Progenitor cell of endocrine pancreas (in vitro differentiated cells): ENCODE data around the gene PALLD. TPM values are rescaled to one million over a fixed set of nuclear protein-coding genes. Genes with fewer than 3 reads are reported as not detected.
"Not testable (repeated sequence)": the region's sequence is repeated elsewhere in the genome, so short reads cannot be mapped to it uniquely, and the experiment has no call there.

Source experiments
- DNase-seq: peaks from one replicate; pipeline ENCODE4 v3.0.0; 2021; ENCODE audit warnings: low spot score; ENCODE audit not compliant: unreplicated experiment
- H3K27ac Mint-ChIP-seq: 2 replicates; pipeline ENCODE4 v1.8.0; 2021; ENCODE audit warnings: mild to moderate bottlenecking, moderate library complexity, mixed read lengths
- H3K27me3 Mint-ChIP-seq: 2 replicates; pipeline ENCODE4 v1.8.0; 2021; ENCODE audit warnings: mixed read lengths
- H3K36me3 Mint-ChIP-seq: 2 replicates; pipeline ENCODE4 v1.8.0; 2022; ENCODE audit warnings: mixed read lengths; ENCODE audit not compliant: insufficient read depth
- H3K4me1 Mint-ChIP-seq: 2 replicates; pipeline ENCODE4 v1.8.0; 2021; ENCODE audit warnings: low read depth, mixed read lengths
- H3K4me3 Mint-ChIP-seq: 2 replicates; pipeline ENCODE4 v1.8.0; 2021; ENCODE audit warnings: low read depth, mild to moderate bottlenecking, moderate library complexity, mixed read lengths
- H3K9me3 Mint-ChIP-seq: 2 replicates; pipeline ENCODE4 v1.8.0; 2021; ENCODE audit warnings: low read depth, mixed read lengths
- CTCF ChIP-seq: fragments of 200-600 bp; sonication (generic); IDR thresholded peaks from one replicate; pipeline ENCODE4 v1.5.0; 2021; ENCODE audit warnings: antibody characterized with exemption, mild to moderate bottlenecking; ENCODE audit not compliant: unreplicated experiment
- total RNA-seq: library from RNA; stranded (reverse); gene quantifications from 2 replicates; pipeline ENCODE4 v1.2.1, GENCODE V29; 2021

Gene PALLD
- total RNA-seq, 1 donor from 2014 or later, result 43.2 TPM

GRCh38 chr4:168723569-168723968 lies 226.7 kb downstream of the PALLD start:
- Mint-ChIP-seq H3K27me3 (peaks cover 13% of the 10 kb centered on the region), H3K27ac (no peak overlapping the region), H3K4me1 (no peaks in the 10 kb centered on the region), H3K9me3 (peaks cover 8% of the 10 kb centered on the region), H3K36me3 (peaks cover 9% of the 10 kb centered on the region), H3K4me3 (no peak overlapping the region)
- DNase-seq, result no peak
- TF ChIP-seq CTCF, result no peak

- Mint-ChIP-seq H3K27ac (no peak overlapping the region), H3K4me3 (no peak overlapping the region), H3K36me3 (peaks cover 9% of the 10 kb centered on the region), H3K27me3 (peaks cover 13% of the 10 kb centered on the region), H3K4me1 (no peaks in the 10 kb centered on the region), H3K9me3 (peaks cover 8% of the 10 kb centered on the region)
- DNase-seq, result no peak
- no peak for TF ChIP-seq CTCF
These were observed 227.4 kb downstream of the PALLD start for GRCh38 chr4:168724243-168724642.

- Mint-ChIP-seq H3K36me3 (peaks cover 9% of the 10 kb centered on the region), H3K4me3 (no peak overlapping the region), H3K9me3 (peaks cover 5% of the 10 kb centered on the region), H3K4me1 (no peaks in the 10 kb centered on the region), H3K27me3 (peaks cover 13% of the 10 kb centered on the region), H3K27ac (no peak overlapping the region)
- TF ChIP-seq CTCF, result no peak
- no peak for DNase-seq
These were observed 228.0 kb downstream of the PALLD start for GRCh38 chr4:168724686-168725411.

- H3K36me3 Mint-ChIP-seq, result peaks cover 9% of the 10 kb centered on the region
- H3K27me3 Mint-ChIP-seq, result peaks cover 15% of the 10 kb centered on the region
- peaks cover 5% of the 10 kb centered on the region for H3K9me3 Mint-ChIP-seq
- TF ChIP-seq CTCF, result no peak
- no peak overlapping the region for H3K4me3 Mint-ChIP-seq
- no peaks in the 10 kb centered on the region for H3K4me1 Mint-ChIP-seq
- H3K27ac Mint-ChIP-seq, result no peak overlapping the region
- no peak for DNase-seq
These were observed 229.1 kb downstream of the PALLD start for GRCh38 chr4:168725930-168726329.

GRCh38 chr4:168727181-168727580 lies 230.3 kb downstream of the PALLD start:
- not testable (repeated sequence) for H3K4me1 Mint-ChIP-seq, DNase-seq, H3K36me3 Mint-ChIP-seq, H3K27ac Mint-ChIP-seq, H3K4me3 Mint-ChIP-seq, H3K9me3 Mint-ChIP-seq
- peaks cover 16% of the 10 kb centered on the region for H3K27me3 Mint-ChIP-seq

GRCh38 chr4:168731006-168731636 lies 234.3 kb downstream of the PALLD start:
- H3K4me1 Mint-ChIP-seq, result peaks cover 3% of the 10 kb centered on the region
- peaks cover 8% of the 10 kb centered on the region for H3K27me3 Mint-ChIP-seq
- DNase-seq, result no peak
- H3K4me3 Mint-ChIP-seq, result no peak overlapping the region
- H3K36me3 Mint-ChIP-seq, result peaks cover 9% of the 10 kb centered on the region
- no peak overlapping the region for H3K27ac Mint-ChIP-seq
- peaks cover 5% of the 10 kb centered on the region for H3K9me3 Mint-ChIP-seq
- no peak for TF ChIP-seq CTCF
